Measurements from ENCODE around the gene CCDC73.
A peak's percentile ranks its signal among the peaks of the same experiment; 100 is the strongest.
"Not testable (repeated sequence)": the region's sequence is repeated elsewhere in the genome, so short reads cannot be mapped to it uniquely, and the experiment has no call there.

Gene CCDC73

GRCh38 chr11:32794439-32794838 is at the start of gene CCDC73:
TSS of gene CCDC73 (minus strand) at chr11:32794662. CDS start at chr11:32760243, 34,419 bp downstream.
- DNase-seq = no peak

GRCh38 chr11:32843544-32843943 is 49.1 kb upstream of the CCDC73 start:
- DNase-seq = no peak

- DNase-seq = no peak
These were observed 46.1 kb upstream of the CCDC73 start for GRCh38 chr11:32840587-32840986.

- no peak for DNase-seq
These were observed 44.8 kb upstream of the CCDC73 start for GRCh38 chr11:32839308-32839707.

GRCh38 chr11:32838505-32839274 is 44.2 kb upstream of the CCDC73 start:
- no peak for DNase-seq

GRCh38 chr11:32836946-32837345 is 42.5 kb upstream of the CCDC73 start:
- no peak for DNase-seq

GRCh38 chr11:32833921-32834320 is 39.5 kb upstream of the CCDC73 start:
- DNase-seq = no peak

GRCh38 chr11:32831221-32831620 is 36.8 kb upstream of the CCDC73 start:
- no peak for DNase-seq

- no peak for DNase-seq
These were observed 36.3 kb upstream of the CCDC73 start for GRCh38 chr11:32830796-32831195.

GRCh38 chr11:32830413-32830738 is 35.9 kb upstream of the CCDC73 start:
- DNase-seq = no peak

GRCh38 chr11:32829680-32830412 is 35.4 kb upstream of the CCDC73 start, which contains the start of gene PRRG4:
TSS of gene PRRG4 (plus strand) at chr11:32829927. CDS start at chr11:32830530, 603 bp downstream.
- DNase-seq = peak; percentile 49

GRCh38 chr11:32829157-32829679 is 34.8 kb upstream of the CCDC73 start:
- DNase-seq = no peak

GRCh38 chr11:32827276-32827675 is 32.8 kb upstream of the CCDC73 start:
- DNase-seq = no peak

GRCh38 chr11:32826113-32826512 is 31.7 kb upstream of the CCDC73 start:
- DNase-seq = no peak

GRCh38 chr11:32823617-32824016 is 29.2 kb upstream of the CCDC73 start:
- DNase-seq = not testable (repeated sequence)

- no peak for DNase-seq
These were observed 27.6 kb upstream of the CCDC73 start for GRCh38 chr11:32821917-32822560.

- no peak for DNase-seq
These were observed 27.1 kb upstream of the CCDC73 start for GRCh38 chr11:32821517-32821916.

GRCh38 chr11:32820497-32820896 is 26.0 kb upstream of the CCDC73 start:
- DNase-seq = no peak

GRCh38 chr11:32819187-32819586 is 24.7 kb upstream of the CCDC73 start:
- DNase-seq = no peak

GRCh38 chr11:32817852-32818183 is 23.4 kb upstream of the CCDC73 start:
- no peak for DNase-seq

- no peak for DNase-seq
These were observed 22.9 kb upstream of the CCDC73 start for GRCh38 chr11:32817181-32817851.

- peak; percentile 70 for DNase-seq
These were observed 14.9 kb upstream of the CCDC73 start for GRCh38 chr11:32809313-32809712.

- no peak for DNase-seq
These were observed 2.0 kb upstream of the CCDC73 start for GRCh38 chr11:32796425-32796824.

Measured in right forelimb (tissue), 1 donor.